Nucleus accumbens (tissue), 56 donors: ENCODE data around the gene CDC25A.
A peak's percentile ranks its signal among the peaks of the same experiment; 100 is the strongest.

Experiments
- DNase-seq, 56 donors: peaks; one replicate each; lab custom pipeline; 2025; lab: John Stamatoyannopoulos, UW

Gene CDC25A

DNA sequence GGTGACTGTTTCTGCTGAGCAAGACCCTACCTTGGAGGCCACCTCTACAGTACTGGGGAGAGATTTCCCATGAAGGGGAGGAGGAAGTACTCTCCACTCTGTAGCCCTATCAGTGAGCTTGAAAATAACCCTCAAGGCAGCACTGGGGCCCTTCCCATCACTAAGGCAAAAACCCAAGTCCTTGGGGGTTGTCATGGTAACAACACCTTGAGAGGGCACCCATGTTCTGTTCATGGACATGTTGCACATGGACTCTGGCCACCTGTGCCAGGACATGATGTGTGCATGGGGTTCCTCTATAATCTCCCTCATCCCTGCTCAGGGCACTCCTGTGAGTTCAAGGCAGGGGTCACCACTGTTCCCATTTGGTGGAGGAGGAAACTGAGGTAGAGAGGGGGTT lies 10.9 kb upstream of the CDC25A start:
- DNase-seq = no peak

DNA sequence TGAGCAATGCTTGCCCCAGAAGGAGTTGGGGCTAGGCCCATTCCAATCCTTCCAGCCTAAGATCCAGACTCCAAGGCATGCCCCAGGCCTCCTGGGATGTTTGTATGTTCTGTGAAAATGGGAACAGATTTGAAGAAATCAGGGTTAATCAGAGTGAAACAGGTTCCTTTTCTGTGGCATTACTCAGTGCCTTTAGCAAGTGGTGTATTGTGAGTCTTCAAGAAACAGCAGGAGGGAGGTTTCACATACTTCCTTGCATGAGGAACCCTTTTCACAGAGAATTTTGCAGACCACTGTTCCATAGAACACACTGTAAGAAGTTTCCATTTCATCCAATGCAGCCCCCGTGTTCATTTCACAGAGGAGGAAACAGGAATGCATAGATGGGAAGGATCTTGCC lies 8.4 kb upstream of the CDC25A start:
- no peak for DNase-seq

DNA sequence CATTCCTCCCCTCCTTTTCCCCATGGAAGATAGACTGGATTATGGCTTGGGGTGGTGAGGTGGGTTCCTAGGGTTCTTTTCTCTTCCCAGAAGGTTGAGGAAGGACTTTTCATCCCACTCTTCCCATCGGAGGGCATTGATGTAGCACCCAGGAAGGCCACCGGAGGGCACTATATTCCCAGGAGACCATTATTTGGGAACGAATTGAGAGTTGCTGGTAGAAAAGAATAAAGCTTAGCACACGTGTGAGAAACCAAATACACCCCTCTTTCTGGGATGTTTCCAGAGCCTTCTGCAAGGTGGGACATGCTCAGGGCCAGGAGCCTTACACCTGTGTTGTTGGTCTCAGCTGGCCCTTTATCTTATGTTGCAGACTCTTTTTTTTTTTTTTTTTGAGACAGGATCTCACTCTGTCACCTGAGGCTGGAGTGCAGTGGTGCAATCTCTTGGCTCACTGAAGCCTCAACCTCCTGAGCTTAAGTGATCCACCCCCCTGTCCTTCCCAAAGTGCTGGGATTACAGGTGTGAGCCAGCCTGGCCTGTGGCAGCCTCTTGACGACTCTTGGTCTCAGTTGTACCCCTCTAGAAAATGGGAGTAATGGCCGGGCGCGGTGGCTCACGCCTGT lies 6.3 kb upstream of the CDC25A start:
- DNase-seq = peak in 31 of 56 donors; percentile 6 to 73 (median 22)

DNA sequence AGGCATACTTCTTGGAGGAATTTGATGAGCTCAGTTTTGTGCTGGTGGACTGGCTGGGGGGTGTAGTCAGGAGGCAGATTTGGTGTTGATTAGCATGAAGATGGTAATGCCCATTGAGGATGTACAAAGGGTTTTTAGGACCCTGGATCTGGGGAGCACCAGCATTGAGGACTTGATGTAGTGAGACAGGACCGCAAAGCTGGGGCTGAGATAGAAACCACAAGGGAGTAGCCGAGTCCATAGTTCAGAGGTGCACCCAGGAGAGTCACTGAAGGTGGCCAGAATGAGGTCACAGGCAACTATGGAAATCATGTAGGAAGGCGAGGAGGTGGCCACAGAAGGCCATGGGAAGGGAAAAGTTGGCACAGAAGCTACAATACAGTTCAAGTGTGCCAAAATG lies 2.7 kb upstream of the CDC25A start:
- DNase-seq = no peak

DNA sequence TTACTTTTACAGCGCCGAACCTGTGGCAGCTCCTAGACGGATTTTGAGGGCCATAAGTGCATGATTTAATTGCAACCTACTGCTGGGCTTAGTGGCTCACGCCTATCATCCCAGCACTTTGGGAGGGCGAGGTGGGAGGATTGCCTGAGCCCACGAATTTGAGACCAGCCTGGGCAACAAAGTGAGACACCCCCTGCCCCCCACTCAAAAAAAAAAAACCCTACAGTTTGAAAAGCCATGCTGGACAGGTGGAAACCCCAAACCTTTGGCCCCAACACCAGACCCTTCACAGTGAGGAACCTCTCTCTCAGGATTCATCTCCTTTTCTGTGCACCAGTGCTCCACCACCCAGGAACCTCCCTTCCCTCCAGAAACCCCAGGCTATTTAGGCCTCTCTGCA lies 1.1 kb upstream of the CDC25A start:
- DNase-seq = no peak

DNA sequence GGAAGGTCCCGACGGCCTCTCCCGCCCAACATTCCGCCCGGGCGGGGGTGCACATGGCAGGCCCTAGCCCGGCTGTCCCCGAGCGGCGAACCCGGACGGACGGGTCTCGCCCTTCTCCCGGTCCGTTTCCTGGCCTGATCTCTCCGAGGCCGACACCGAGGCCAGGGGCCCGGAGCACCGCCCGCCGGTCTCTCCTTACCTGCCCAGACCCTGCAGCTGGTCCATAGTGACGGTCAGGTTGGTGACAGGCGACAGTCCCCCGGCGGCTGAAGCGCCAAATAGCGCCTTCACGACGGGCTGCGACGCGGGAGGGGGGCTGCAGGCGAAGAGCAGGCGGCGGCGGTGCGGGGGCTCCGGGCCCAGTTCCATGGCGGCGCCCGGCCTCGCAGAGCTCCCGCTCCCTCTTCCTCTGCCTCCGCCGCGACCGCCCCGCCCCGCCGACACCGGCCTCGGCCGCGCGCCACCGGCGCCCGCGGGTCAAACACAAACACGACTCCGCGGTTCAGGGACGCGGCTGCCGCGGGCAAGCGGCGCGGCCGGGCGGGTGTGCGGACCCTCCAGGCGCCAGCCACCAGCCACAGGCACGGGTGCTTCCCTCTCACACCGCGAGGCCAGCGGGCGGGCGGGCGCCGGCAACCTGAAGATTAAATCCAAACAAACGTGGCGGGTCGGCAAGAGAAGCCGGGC lies 495 bp downstream of the CDC25A start:
- peak in 19 of 56 donors; percentile 40 to 81 (median 65) for DNase-seq

DNA sequence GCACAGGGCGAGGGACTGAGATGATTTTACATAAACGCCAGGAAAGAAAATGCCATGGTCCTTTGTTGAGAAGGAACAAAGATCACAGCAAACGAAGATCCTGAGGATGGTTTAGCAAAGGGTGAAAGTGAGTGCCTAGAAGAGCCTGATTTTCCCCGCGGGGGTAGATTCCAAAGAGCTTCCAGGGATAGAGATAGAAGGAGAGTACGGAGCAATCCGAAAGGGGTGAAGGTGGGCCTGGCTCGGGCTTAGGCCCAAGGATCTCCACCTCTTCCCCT lies 977 bp downstream of the CDC25A start:
- no peak for DNase-seq

DNA sequence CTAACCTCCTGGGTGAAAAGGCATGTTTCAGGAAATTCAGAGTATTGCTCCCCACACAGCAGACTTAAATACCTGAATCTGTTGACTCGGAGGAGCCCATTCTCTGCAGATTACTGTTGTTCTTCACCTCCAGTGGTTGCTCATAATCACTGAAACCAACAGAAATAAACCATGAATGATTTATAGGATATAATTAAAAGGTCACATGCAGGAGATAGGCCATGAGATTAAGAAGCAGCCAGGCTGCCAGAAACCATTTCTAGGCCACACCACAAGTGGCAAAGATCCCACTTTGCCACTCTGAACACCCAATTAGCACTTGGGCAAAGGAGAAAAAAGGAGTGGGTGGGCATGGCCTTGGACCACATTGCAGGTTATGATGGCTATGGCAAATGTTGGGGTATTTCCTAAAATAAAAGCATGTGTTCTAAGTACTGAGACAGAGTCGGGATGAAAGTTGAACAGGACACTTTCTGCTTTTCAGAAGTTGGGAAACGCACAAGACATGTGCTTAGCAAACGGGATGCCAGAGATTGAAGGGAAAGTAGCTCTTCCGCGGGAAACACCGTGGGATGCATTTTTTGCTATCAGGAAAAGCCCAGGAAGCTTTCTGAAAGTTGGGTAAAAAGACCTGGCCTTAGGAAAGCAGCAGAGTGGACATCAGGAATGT lies 1.5 kb downstream of the CDC25A start:
- DNase-seq = no peak

DNA sequence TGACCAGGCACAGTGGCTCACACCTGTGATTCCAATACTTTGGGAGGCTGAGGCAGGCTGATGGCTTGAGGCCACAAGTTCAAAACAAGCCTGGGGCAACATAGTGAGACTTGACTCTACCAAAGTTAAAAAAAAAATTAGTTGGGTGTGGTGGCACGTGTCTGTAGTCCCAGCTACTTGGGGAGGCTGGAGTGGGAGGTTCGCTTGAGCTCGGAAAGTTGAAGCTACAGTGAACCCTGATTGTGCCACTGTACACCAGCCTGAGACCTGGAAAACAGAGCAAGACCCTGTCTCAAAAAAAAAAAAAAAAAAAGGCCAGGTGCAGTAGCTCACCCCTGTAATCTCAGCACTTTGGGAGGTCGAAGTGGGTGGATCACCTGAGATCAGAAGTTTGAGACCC lies 3.1 kb downstream of the CDC25A start:
- DNase-seq = no peak

DNA sequence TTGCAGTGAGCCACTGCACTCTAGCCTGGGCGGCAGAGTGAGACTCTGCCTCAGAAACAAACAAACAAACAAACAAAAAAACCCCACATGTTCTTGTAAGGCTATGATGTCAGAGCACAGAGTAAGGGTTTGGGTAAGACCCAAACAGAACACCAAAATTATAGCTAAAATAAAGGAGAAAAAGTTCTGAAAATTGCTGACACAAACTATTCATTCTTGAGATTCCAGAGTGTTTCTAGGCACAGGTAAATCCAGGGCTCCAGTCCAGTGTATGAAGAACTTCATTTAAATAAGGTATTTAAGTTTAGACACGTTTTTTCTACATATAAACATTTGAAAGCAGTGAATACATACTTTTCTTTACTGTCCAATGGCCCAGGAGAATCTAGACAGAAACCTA lies 3.9 kb downstream of the CDC25A start:
- DNase-seq = no peak

DNA sequence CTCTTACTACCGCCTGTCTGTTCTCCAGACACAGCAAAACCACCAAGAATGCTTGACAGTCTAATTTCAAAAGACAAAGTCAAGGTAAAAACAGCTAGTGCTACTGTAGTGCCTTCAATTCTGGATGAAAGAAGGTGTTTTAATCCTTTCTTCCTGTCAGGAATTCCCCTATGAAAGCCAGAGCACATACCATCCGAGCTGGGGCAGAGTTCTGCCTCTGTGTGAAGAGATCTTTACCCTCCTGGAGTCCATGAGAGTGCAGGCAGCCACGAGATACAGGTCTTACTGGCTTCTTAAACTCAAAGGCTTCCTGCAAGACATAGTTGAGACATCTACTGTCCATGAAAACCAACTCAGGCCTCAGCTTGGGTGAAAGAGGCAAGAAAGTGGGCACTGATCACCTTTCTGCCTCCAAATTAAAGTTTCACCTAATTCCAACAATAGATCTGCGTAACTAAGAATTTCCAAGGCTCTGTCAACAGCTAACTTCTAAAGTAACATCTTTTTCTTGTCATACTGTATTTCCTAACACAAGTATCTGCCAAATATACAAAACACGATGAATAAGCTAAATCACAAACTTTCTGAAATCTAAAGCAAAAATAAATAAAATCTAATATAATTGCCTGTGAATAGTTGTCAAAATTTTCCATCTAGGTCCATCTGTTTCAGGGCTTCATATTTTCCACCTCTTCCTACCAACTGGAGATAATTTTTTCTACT lies 7.5 kb downstream of the CDC25A start:
- no peak for DNase-seq

DNA sequence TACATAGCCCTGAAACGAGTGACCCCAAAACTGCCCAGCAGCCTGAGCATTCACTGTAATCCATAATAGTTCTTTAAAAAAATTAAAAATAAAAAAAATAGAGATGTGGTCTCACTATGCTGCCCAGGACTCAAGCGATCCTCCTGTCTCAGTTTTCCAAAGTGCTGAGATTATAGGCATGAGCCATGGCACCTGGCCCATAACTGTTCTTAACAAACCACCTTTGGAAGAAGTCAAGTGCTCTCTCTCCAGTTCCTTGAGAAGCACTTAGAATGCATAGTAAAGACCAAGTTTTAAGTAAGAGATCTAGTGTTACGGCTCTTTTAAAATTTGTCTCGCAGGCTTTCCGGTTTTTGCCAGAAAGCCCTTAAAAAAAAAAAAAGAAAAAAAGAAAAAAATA lies 8.2 kb downstream of the CDC25A start:
- DNase-seq = no peak

DNA sequence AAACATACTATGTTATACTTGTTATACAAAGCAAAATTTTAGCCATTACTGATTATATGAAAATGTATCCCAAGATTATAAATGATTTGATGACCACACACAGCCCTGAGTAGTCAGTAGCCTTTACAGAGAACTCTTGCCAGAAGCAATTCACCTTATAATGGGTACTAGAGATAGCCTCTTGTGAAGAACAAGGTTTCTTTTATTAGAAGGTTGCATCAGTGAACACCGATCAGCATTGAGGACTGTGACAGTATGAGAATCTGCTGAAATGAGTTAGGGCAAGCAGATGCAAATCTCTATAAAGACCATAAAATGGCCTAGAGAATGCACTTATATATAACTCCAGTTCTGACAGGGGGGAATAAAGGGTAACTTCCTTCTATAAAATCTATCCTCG lies 10.1 kb downstream of the CDC25A start:
- no peak for DNase-seq

DNA sequence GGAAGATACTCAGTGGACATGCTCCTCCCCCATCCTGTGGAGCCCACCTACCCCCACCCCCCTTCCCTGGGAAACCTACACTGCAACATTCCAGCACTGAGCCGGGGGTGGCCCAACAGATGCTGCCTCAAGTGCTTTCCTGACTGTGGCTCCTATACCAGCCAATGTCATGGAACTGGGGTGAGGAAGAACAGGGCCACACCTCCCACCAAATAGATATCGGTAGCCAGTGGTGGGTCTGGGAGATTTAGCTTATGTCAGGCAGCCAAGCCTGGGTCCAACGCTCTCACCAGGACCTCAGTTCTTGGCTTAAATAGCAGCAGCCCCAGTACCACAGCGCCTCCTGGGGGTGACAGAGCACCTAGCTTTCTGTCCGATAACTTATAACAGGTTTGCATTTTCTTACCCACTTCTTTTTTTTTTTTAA lies 30.3 kb downstream of the CDC25A start:
- peak in 27 of 56 donors; percentile 0 to 65 (median 10) for DNase-seq

DNA sequence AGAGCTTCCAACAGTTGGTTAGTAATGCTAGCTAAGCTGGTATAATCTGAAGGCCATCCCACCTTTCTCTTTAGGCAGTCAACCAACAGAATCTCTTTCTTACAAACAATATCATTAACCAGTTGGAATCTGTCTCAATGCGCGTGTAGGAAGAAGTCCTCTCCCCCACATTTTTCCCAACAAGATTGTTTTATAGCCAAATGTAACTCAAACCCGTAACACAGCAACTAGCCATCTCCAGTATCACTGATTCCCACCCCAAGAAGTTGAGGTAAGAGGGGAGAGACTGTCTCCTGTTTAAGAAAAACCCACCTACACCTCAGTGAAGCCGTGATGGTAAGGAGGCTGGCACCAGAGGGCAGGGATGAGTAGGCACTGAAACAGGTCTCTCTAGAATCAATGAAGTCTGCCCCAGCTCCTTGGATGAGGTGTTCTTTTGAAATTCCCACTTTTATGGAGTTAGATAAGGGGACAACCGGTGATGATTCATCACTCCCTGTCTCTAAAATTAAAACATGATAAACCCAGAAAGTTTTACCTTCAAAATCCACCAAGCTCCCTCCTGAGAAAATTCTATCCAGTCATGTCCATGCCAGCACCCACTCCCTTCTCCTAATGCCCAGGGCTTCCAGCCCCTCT lies 30.9 kb downstream of the CDC25A start:
- no peak for DNase-seq

DNA sequence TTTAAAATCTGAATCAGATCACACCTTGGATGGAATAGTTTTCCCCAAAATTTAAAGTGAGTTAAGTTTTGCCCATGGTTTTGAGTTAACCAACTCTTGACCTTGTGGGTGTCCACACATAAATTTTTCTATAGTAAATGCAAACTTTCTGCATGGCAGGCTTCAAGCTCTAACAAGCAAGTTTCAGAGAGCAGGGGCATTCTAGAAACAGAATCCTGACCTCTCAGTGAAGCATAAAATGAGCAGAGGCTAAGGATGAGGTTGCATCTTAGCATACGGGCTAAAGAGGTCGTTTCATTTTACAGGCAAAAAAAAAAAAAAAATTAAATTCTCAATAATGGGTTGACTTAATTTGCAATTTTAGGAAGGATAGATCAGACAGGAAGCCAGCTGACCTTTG lies 32.1 kb downstream of the CDC25A start:
- DNase-seq = no peak

DNA sequence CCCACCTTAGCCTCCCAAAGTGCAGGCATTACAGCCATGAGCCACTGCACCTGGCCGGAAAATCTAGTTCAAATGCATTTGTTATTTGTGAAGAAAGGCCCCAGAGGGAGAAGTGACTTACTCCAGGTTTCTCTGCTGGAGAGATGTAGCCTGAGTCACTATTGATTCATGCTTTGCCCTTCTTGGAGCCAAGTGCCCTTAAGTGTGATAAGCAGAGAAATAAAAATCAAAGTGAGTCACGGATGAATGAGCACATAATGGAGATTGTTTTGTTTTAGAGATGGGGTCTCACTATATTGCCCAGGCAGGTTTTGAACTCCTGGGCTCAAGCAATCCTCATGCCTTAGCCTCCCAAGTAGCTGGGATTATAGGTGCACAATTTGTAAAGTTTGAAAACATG lies 33.1 kb downstream of the CDC25A start:
- no peak for DNase-seq

DNA sequence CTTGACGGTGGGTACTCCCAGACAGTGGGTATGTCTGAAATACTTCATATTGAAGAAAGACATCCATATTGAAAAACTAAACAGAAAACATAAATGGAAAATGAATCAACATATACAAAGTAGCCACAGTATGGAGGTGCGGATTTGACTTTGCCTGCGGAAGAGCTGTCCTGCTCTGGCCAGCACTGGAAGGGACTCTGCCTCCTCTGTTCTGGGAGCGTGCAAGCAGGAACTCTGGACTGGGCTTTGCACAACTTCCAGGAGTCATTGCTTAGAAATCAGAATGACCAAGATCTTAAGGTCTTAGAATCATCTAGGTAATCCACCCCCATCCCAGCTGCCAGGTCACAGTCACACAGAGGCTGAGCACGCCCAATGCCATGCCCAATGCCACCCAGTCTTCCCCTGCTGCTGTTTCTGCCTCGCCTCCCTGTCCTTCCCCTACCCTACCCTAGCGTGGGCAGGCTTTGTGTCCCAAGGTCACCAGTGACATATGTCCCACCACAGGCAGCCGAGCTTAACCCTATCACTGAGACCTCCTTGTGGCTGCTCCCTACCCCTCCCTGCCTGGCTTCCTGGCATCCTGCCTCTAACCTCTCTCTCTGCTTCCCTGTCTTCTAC lies 36.3 kb downstream of the CDC25A start:
- DNase-seq = no peak

DNA sequence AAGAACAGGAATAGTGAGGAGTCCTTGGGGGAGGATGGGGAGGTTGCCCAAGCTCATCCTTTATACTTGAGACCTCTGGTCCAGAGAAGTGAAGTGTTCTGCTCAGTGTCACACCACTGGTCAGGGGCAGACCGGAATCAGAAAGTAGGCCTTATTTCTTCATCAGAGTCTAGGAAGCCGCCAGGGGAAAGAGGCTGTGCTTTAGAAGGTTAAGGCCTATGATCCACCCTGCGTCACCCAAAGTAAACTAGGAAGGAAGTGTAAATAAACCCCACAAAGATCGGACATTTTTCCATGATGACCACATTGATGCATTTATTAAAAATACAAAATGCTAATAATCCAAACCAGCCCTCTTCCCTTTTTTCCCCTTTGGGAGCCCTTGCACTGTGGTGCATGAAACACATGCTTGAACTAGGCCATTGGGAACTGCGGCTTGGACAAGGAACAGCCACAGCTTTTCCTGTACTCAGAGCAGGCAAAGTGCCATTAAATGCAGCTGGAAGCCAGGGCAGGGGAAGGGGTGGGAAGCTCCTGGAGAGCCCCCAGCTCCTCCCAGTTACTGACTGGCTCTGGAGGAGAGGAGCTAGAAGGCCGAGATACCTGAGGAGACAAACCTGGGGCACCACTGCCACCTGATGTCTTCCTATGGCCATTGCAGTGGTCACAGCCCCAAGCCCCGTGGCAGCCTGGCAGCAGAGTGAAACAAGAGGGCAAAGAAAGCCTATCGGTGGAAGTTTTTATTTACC lies 37.0 kb downstream of the CDC25A start:
- peak in 50 of 56 donors; percentile 8 to 77 (median 32) for DNase-seq

DNA sequence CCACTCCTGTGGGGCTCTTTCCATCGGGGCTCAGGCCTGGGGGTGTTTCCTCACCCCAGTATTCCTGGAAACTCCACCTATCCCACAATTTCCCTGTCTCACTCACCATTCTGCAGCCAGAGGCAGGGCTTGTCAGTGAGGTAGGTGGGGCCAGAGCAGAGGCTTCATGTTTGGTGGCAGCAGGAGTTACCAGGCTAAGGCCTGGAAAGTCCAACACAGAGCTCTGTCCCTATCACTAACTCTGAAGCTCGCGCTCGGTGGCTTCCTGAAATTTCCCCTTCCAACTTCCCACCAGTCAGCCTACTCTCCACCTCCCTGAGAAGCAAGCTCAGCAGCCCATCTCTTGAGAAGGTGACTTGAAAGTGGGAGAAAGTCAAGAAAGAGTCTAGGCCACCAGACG lies 44.2 kb downstream of the CDC25A start:
- DNase-seq = no peak
